Eye (tissue), 1 donor: Measurements from ENCODE around the gene LRP1.

Experiments
- DNase-seq: peaks from one replicate; pipeline ENCODE4 v3.0.0-alpha.2; 2015

LRP1 gene

DNA sequence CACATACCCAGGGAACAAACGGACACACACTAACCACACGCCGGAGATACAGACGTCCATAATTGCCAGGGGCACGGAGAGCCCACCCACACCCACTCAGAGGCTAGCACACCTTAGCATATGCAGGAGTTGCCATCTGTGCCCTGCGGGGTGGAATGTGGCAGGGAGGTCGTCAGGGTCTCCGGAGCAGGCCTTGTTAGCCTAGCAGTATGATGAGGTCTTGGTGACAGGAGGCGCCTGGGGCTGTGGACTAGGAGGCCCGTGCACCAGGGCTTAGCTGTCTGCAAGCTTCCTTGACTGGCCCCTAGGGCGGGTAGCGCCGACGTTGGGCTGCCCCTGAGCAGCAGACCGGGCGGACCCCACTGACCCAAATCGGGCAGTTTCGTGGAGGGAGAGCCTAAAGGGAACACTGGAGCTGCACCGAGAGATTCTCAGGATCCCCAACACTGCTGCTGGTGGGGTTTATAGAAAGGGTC is 112.7 kb downstream of the LRP1 start:
- peak; percentile 81 for DNase-seq

DNA sequence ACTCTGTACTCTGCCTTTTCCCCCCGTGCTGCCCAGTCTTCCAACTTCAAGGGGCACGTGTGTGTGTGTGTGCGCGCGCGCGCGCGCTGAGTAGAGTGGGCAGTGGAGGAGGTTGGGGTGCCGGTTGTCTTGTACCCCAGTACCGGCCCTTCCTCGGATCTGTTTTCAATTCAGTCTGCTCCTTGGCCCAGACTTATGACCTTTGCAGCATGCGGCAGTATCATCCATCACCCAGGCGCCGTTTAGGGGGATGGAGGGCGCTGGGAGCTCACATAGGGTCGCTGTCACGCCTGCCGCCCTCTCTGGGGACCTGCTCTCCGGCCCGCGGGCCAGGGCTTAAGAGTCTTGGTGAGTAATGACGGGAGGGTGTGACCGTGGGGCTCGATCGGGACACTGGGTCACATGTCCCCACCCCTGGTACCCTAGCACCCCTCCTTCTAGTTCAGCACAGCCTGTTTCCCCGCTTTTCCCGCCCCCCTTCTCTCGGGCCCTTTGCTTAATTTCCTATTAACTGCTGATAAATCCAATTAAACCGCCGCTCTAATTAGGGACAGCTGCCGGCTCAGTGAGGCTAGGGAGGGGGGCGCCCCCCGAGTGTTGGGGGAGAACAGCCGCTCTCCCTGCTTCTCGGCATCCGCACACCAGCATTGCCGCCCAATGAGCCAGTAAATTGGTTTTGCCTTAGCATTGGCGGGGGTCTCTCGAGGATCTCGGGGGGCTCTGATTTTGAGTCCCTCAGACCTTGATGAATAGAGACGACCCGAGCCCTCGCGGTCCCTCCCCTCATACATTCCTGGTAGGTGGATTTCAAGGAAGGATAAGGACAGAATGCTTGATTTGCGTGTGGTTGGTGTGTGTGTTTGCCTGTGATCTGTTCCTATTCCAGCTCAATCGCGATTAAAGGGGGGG is 113.4 kb downstream of the LRP1 start:
- peak; percentile 74 for DNase-seq

GRCh38 chr12:57242329-57242690 is 114.0 kb downstream of the LRP1 start:
- DNase-seq, result no peak

GRCh38 chr12:57242691-57243454 is 114.6 kb downstream of the LRP1 start:
- peak; percentile 96 for DNase-seq

DNA sequence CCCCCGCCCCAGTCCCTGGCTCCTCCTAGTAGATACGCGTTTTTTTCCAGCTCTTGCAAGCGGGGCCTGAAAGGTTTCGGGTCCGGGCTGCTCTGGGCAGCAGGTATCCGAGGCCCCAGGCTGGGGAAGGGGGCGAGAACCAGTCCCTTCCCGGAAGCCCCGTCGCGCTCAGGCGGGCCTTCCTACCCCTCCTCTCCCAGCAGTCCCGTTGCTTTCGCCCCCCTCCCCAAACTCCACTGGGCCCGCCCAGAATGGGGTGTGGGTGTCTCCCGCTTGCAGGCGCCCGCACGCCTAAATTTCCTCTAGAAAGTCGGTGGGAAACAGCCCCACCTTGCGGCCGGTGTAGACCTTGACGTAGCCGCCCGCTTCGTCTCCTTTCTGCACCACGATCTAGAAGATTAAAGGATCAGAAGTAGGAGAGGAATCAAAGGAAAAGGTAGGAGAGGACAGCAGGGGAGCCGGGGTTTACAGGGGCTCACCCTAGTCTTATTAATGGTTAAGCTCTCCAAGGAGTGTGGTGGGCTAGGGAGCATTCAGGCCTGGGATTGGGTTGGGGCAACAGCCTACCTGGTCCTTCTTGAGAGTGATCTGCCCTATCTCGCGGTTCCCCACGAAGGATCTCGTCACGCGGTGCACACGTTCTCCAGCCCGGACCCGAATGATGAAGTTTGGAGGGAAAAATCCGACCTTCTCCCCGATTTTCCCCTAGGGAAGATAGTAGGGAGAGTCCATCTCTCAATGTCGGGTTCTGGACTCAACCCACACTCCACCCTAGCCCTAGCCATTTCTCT is 115.4 kb downstream of the LRP1 start:
- peak; percentile 93 for DNase-seq

- DNase-seq, result no peak
These were observed 116.0 kb downstream of the LRP1 start for GRCh38 chr12:57244312-57244696.

DNA sequence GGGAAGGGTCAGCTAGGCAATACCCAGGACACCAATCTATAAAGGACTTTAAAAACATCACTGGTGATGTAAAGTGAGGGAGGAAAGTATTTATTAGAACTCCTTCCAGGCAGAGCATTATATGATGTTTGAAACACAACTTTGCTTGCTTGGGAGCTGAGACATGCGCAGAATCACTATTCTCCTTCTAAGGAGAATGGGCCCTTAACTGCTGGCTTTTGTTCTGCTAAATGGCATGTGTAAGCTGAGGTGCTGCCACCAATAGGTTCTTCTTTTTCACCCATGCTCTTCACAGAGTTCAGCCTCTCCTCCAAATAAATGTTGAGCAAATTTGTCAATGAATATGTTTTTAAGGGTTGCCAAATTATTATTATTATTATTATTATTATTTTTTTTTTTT is 118.8 kb downstream of the LRP1 start:
- DNase-seq, result no peak

- no peak for DNase-seq
These were observed 120.9 kb downstream of the LRP1 start for GRCh38 chr12:57248934-57249742.

GRCh38 chr12:57250541-57250940 is 122.3 kb downstream of the LRP1 start:
- no peak for DNase-seq

GRCh38 chr12:57250956-57251355 is 122.7 kb downstream of the LRP1 start, which contains the start of gene STAC3:
TSS of gene STAC3 (minus strand) at chr12:57251187. CDS start at chr12:57249636, 1,551 bp downstream.
- no peak for DNase-seq

- no peak for DNase-seq
These were observed 126.4 kb downstream of the LRP1 start for GRCh38 chr12:57254506-57255280.

GRCh38 chr12:57255916-57256315 is 127.6 kb downstream of the LRP1 start:
- DNase-seq, result no peak

- DNase-seq, result no peak
These were observed 131.0 kb downstream of the LRP1 start for GRCh38 chr12:57258977-57259970.

- DNase-seq, result no peak
These were observed 132.1 kb downstream of the LRP1 start for GRCh38 chr12:57260366-57260765.

GRCh38 chr12:57261428-57261865 is 133.2 kb downstream of the LRP1 start:
- DNase-seq, result peak; percentile 71

DNA sequence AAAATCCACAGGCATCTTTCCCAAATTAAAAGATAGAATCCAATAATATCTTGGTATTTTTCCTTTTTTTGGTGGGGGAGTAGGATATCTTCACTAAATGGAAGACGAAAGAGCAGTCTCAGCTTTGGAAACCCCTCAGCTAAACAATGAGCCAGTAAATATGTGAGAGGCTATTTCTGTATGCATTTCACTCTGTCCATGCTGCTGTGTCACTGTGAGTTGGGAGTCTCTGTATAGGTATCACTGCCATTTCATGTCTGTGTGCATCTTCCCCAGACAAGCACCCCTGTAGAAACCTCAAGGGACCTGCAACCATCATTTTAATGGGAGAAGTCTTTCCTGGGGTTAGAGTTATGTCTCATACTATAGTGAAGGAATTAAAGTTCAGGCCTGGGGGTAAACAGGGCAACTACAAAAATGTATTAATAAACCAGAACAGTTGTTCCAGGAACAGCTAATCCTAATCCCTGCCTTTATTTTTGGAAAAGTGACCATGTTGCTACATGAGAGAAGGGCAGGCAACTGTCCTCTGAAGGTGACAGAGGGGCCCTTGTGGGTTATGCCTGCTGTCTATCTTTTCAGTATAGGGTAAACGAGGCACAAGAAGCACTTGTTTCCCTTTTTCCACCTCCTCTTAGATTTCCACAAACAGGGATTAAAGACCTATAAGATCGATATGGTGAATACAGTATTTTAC is 134.0 kb downstream of the LRP1 start:
- no peak for DNase-seq
